GM23338 (cell line): ENCODE data around the gene SLC35G4. TPM values are rescaled to one million over a fixed set of nuclear protein-coding genes. Genes with fewer than 3 reads are reported as not detected.

Experiments
- ATAC-seq: fragments of 200-7000 bp; cut with Tn5 transposase; 3 replicates; pipeline ENCODE4 v1.9.1; 2020
- DNase-seq: peaks from one replicate; pipeline ENCODE4 v3.0.0-alpha.2; 2015; ENCODE audit warnings: low spot score
- H2AFZ ChIP-seq: fragments of 200-600 bp; sonication (generic); 2 replicates; pipeline ENCODE4 v1.8.0; 2016; ENCODE audit warnings: antibody characterized with exemption, mild to moderate bottlenecking, moderate library complexity
- H3F3A ChIP-seq: fragments of 200-600 bp; sonication (generic); replicated peaks from 2 replicates; pipeline ENCODE4 v1.8.0; 2017; ENCODE audit warnings: antibody characterized with exemption, mixed run types, low read depth
- H3K27ac ChIP-seq: fragments of 200-600 bp; sonication (generic); 2 replicates; pipeline ENCODE4 v1.6.1; 2016; ENCODE audit warnings: low read depth
- H3K27me3 ChIP-seq: fragments of 200-600 bp; sonication (generic); 2 replicates; pipeline ENCODE4 v1.8.0; 2016; ENCODE audit warnings: mild to moderate bottlenecking, mixed run types, moderate library complexity; ENCODE audit not compliant: insufficient read depth
- H3K36me3 ChIP-seq: fragments of 200-600 bp; sonication (generic); 2 replicates; pipeline ENCODE4 v1.8.0; 2016; ENCODE audit warnings: mild to moderate bottlenecking; ENCODE audit not compliant: insufficient read depth
- H3K4me1 ChIP-seq: fragments of 200-600 bp; sonication (generic); 2 replicates; pipeline ENCODE4 v1.8.0; 2016; ENCODE audit warnings: mild to moderate bottlenecking, moderate library complexity; ENCODE audit not compliant: insufficient read depth
- H3K4me2 ChIP-seq: fragments of 200-600 bp; sonication (generic); 2 replicates; pipeline ENCODE4 v1.7.1; 2017; ENCODE audit warnings: mixed run types
- H3K4me3 ChIP-seq: fragments of 200-600 bp; sonication (generic); 2 replicates; pipeline ENCODE4 v1.6.1; 2016; ENCODE audit warnings: mixed run types
- H3K79me2 ChIP-seq: fragments of 200-600 bp; sonication (generic); replicated peaks from 2 replicates; pipeline ENCODE4 v1.8.0; 2017; ENCODE audit warnings: mild to moderate bottlenecking; ENCODE audit not compliant: insufficient read depth
- H3K9me2 ChIP-seq: fragments of 200-600 bp; sonication (generic); 2 replicates; pipeline ENCODE4 v1.8.0; 2017; ENCODE audit not compliant: insufficient read depth
- H4K20me1 ChIP-seq: fragments of 200-600 bp; sonication (generic); replicated peaks from 2 replicates; pipeline ENCODE4 v1.8.0; 2017; ENCODE audit warnings: mild to moderate bottlenecking; ENCODE audit not compliant: insufficient read depth
- H3K27ac Mint-ChIP-seq: 2 replicates; pipeline ENCODE4 v1.8.0; 2020; ENCODE audit warnings: inconsistent platforms, mild to moderate bottlenecking, moderate library complexity, mixed read lengths
- H3K27me3 Mint-ChIP-seq: 3 replicates; pipeline ENCODE4 v1.8.0; 2022; ENCODE audit warnings: low read depth, mild to moderate bottlenecking, moderate library complexity, mixed read lengths, inconsistent platforms; ENCODE audit not compliant: insufficient read depth, poor library complexity
- H3K36me3 Mint-ChIP-seq: 3 replicates; pipeline ENCODE4 v1.8.0; 2021; ENCODE audit warnings: low read depth, mild to moderate bottlenecking, inconsistent platforms, moderate library complexity, mixed read lengths
- H3K4me1 Mint-ChIP-seq: 3 replicates; pipeline ENCODE4 v1.8.0; 2020; ENCODE audit warnings: mild to moderate bottlenecking, inconsistent platforms, mixed read lengths
- H3K4me3 Mint-ChIP-seq: 3 replicates; pipeline ENCODE4 v1.8.0; 2021; ENCODE audit warnings: moderate library complexity, mild to moderate bottlenecking, inconsistent platforms, mixed read lengths
- H3K9me3 Mint-ChIP-seq: 3 replicates; pipeline ENCODE4 v1.8.0; 2020; ENCODE audit warnings: moderate library complexity, mild to moderate bottlenecking, inconsistent platforms, mixed read lengths
- CREB1 ChIP-seq: fragments of 250-450 bp; sonication (Bioruptor Pico); IDR thresholded peaks from 2 replicates; pipeline ENCODE4 v1.5.0; 2020; ENCODE audit warnings: low read depth, mild to moderate bottlenecking, moderate library complexity
- EZH2phosphoT487 ChIP-seq: fragments of 200-600 bp; sonication (generic); IDR thresholded peaks from one replicate; pipeline ENCODE4 v1.8.1; 2018; ENCODE audit warnings: antibody characterized with exemption; ENCODE audit not compliant: unreplicated experiment
- NANOG ChIP-seq: IDR thresholded peaks from 2 replicates; pipeline ENCODE4 v1.6.1; 2016; ENCODE audit warnings: antibody characterized with exemption, borderline replicate concordance
- POLR2AphosphoS5 ChIP-seq: IDR thresholded peaks from 2 replicates; pipeline ENCODE4 v1.6.1; 2016; ENCODE audit warnings: antibody characterized with exemption, low read depth
- STAT1 ChIP-seq: IDR thresholded peaks from one replicate; pipeline ENCODE4 v1.6.1; 2016; ENCODE audit warnings: antibody characterized with exemption; ENCODE audit not compliant: unreplicated experiment
- ZNF114 ChIP-seq: fragments of 250-450 bp; sonication (Bioruptor Pico); IDR thresholded peaks from 2 replicates; pipeline ENCODE4 v1.5.0; 2020; ENCODE audit warnings: mild to moderate bottlenecking, moderate library complexity
- ZNF331 ChIP-seq: fragments of 250-450 bp; sonication (Bioruptor Pico); IDR thresholded peaks from 2 replicates; pipeline ENCODE4 v1.5.0; 2020; ENCODE audit warnings: low read depth, mild to moderate bottlenecking, moderate library complexity
- polyA plus RNA-seq: library from polyadenylated mRNA; unstranded; fragments of >200 nt; fragmentation: Nextera tagmentation; extraction: Ambion mirVana; gene quantifications from 2 replicates; pipeline ENCODE4 v1.2.1, GENCODE V29; 2016
- total RNA-seq: library from RNA; depleted of rRNA; stranded (reverse); fragments of >200 nt; shearing (Covaris generic); gene quantifications from 2 replicates; pipeline ENCODE4 v1.2.3, GENCODE V29; 2014
- TF ChIP-seq, protein P1 (sequence below), 2 experiments: fragments of 200-600 bp in 1 of 2; sonication (generic) in 1 of 2; conservative IDR thresholded peaks; 2 replicates each; pipeline versions ENCODE4 v1.5.1 to v1.6.1; 2016 to 2017; ENCODE audit warnings: antibody characterized with exemption in 2 of 2, low read depth in 2 of 2, mild to moderate bottlenecking in 2 of 2, moderate library complexity in 1 of 2
- TF ChIP-seq, protein P2 (sequence below): IDR thresholded peaks from one replicate; pipeline ENCODE4 v1.6.1; 2018; ENCODE audit warnings: antibody characterized with exemption; ENCODE audit not compliant: unreplicated experiment

SLC35G4 gene
- total and polyA plus RNA-seq, 2 experiments from 2014 or later = not detected

- TF ChIP-seq, protein P1, sequence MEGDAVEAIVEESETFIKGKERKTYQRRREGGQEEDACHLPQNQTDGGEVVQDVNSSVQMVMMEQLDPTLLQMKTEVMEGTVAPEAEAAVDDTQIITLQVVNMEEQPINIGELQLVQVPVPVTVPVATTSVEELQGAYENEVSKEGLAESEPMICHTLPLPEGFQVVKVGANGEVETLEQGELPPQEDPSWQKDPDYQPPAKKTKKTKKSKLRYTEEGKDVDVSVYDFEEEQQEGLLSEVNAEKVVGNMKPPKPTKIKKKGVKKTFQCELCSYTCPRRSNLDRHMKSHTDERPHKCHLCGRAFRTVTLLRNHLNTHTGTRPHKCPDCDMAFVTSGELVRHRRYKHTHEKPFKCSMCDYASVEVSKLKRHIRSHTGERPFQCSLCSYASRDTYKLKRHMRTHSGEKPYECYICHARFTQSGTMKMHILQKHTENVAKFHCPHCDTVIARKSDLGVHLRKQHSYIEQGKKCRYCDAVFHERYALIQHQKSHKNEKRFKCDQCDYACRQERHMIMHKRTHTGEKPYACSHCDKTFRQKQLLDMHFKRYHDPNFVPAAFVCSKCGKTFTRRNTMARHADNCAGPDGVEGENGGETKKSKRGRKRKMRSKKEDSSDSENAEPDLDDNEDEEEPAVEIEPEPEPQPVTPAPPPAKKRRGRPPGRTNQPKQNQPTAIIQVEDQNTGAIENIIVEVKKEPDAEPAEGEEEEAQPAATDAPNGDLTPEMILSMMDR (conservative IDR thresholded peaks at IDR 0.05; ENCODE audit: low read depth in 2 of 2) = no peak
- TF ChIP-seq EZH2phosphoT487 (no peak), ZNF331 (CRISPR knock-in tag) (no peak), CREB1 (no peak), ZNF114 (CRISPR knock-in tag) (no peak), STAT1 (no peak)
These were observed 43.0 kb upstream of the SLC35G4 start (continued) for GRCh38 chr18:11566236-11566965.

- TF ChIP-seq, protein P1 (conservative IDR thresholded peaks at IDR 0.05; ENCODE audit: low read depth in 2 of 2) = no peak
- TF ChIP-seq NANOG (no peak), POLR2AphosphoS5 (no peak)
- Mint-ChIP-seq H3K36me3 (no peaks in the 10 kb centered on the region), H3K27me3 (peaks cover 4% of the 10 kb centered on the region), H3K4me3 (no peak overlapping the region), H3K27ac (no peak overlapping the region), H3K4me1 (no peaks in the 10 kb centered on the region), H3K9me3 (no peaks in the 10 kb centered on the region)
- ATAC-seq (no peak), DNase-seq (no peak)
- H4K20me1 ChIP-seq = no peaks in the 10 kb centered on the region
- no peaks in the 10 kb centered on the region; the same call in 1 of the 2 replicates for H3K9me2 ChIP-seq
- no peaks in the 10 kb centered on the region for H3K79me2 ChIP-seq
- H3K4me1 ChIP-seq = no peaks in the 10 kb centered on the region
- no peaks in the 10 kb centered on the region for H3F3A ChIP-seq
- H3K27me3 ChIP-seq = no peaks in the 10 kb centered on the region
- H3K4me2 ChIP-seq = no peak overlapping the region
- no peak overlapping the region for H3K4me3 ChIP-seq
- H2AFZ ChIP-seq = no peak overlapping the region
- no peak overlapping the region for H3K27ac ChIP-seq
- H3K36me3 ChIP-seq = no peaks in the 10 kb centered on the region
These were observed 42.0 kb upstream of the SLC35G4 start for GRCh38 chr18:11567396-11567795.

GRCh38 chr18:11570073-11570588, 39.3 kb upstream of the SLC35G4 start:
- TF ChIP-seq, protein P2, sequence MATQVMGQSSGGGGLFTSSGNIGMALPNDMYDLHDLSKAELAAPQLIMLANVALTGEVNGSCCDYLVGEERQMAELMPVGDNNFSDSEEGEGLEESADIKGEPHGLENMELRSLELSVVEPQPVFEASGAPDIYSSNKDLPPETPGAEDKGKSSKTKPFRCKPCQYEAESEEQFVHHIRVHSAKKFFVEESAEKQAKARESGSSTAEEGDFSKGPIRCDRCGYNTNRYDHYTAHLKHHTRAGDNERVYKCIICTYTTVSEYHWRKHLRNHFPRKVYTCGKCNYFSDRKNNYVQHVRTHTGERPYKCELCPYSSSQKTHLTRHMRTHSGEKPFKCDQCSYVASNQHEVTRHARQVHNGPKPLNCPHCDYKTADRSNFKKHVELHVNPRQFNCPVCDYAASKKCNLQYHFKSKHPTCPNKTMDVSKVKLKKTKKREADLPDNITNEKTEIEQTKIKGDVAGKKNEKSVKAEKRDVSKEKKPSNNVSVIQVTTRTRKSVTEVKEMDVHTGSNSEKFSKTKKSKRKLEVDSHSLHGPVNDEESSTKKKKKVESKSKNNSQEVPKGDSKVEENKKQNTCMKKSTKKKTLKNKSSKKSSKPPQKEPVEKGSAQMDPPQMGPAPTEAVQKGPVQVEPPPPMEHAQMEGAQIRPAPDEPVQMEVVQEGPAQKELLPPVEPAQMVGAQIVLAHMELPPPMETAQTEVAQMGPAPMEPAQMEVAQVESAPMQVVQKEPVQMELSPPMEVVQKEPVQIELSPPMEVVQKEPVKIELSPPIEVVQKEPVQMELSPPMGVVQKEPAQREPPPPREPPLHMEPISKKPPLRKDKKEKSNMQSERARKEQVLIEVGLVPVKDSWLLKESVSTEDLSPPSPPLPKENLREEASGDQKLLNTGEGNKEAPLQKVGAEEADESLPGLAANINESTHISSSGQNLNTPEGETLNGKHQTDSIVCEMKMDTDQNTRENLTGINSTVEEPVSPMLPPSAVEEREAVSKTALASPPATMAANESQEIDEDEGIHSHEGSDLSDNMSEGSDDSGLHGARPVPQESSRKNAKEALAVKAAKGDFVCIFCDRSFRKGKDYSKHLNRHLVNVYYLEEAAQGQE = no peak
- DNase-seq = peak; percentile 44
- Histone ChIP-seq H2AFZ (peak overlapping the region; percentile 41; the same call in 1 of the 2 replicates), H3K4me1 (no peaks in the 10 kb centered on the region), H3K4me3 (no peak overlapping the region), H3K27me3 (no peaks in the 10 kb centered on the region), H3K9me2 (no peaks in the 10 kb centered on the region), H4K20me1 (no peaks in the 10 kb centered on the region), H3K27ac (no peak overlapping the region), H3F3A (no peaks in the 10 kb centered on the region), H3K36me3 (no peaks in the 10 kb centered on the region), H3K79me2 (no peaks in the 10 kb centered on the region), H3K4me2 (no peak overlapping the region)
- peaks cover 4% of the 10 kb centered on the region for H3K27me3 Mint-ChIP-seq
- no peaks in the 10 kb centered on the region for H3K4me1 Mint-ChIP-seq
- H3K27ac Mint-ChIP-seq = no peak overlapping the region; the same call in 1 of the 2 replicates
- H3K9me3 Mint-ChIP-seq = no peaks in the 10 kb centered on the region
- H3K36me3 Mint-ChIP-seq = no peaks in the 10 kb centered on the region
- peak; percentile 80 for ATAC-seq
- no peak overlapping the region for H3K4me3 Mint-ChIP-seq
